Measurements from ENCODE around the gene IBA57. TPM values are rescaled to one million over a fixed set of nuclear protein-coding genes. Genes with fewer than 3 reads are reported as not detected.

Gene IBA57
- total RNA-seq, 2 experiments from 2014 or later, result 9.1 to 9.9 TPM

DNA sequence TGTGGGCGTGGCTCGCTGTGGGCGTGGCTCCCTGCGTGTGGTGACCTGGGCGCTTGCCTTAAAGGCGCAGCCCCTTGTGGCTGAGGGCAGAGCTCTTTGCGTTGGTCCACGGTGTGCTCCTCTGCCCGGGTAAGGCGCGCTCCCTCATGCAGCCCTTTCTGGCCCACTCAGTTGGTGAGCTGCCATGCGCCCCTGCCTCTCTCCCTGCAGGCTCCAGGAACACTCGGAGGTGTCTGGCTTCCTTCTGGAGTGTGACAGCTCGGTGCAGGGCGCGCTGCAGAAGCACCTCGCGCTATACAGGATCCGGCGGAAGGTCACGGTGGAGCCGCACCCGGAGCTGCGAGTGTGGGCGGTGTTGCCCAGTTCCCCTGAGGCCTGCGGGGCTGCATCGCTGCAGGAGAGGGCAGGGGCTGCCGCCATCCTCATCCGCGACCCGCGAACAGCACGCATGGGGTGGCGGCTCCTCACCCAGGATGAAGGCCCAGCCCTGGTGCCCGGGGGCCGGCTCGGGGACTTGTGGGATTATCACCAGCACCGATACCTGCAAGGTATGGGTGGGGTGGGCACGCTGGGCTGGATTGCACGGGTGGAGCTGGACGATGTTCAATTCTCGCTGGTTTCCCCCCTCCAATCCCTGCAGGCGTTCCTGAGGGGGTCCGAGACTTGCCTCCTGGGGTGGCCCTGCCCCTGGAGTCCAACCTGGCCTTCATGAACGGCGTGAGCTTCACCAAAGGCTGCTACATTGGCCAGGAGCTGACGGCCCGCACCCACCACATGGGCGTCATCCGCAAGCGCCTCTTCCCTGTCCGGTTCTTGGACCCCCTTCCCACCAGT lies 9.1 kb downstream of the IBA57 start:
- POLR2A ChIA-PET, result interaction anchor here (0.9 kb wide), 1 partner anchor 37 kb away, joined by 5 read pairs; no protein-coding TSS in a partner anchor
- no peaks in the 10 kb centered on the region for H4K20me1 ChIP-seq (ENCODE audit: insufficient read depth, low read length)
- TF ChIP-seq, protein P1, sequence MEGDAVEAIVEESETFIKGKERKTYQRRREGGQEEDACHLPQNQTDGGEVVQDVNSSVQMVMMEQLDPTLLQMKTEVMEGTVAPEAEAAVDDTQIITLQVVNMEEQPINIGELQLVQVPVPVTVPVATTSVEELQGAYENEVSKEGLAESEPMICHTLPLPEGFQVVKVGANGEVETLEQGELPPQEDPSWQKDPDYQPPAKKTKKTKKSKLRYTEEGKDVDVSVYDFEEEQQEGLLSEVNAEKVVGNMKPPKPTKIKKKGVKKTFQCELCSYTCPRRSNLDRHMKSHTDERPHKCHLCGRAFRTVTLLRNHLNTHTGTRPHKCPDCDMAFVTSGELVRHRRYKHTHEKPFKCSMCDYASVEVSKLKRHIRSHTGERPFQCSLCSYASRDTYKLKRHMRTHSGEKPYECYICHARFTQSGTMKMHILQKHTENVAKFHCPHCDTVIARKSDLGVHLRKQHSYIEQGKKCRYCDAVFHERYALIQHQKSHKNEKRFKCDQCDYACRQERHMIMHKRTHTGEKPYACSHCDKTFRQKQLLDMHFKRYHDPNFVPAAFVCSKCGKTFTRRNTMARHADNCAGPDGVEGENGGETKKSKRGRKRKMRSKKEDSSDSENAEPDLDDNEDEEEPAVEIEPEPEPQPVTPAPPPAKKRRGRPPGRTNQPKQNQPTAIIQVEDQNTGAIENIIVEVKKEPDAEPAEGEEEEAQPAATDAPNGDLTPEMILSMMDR (conservative IDR thresholded peaks at IDR 0.05; ENCODE audit: low read length), result no peak
- no peak for TF ChIP-seq EZH2phosphoT487 (IDR thresholded peaks at IDR 0.05; ENCODE audit: borderline replicate concordance, low read depth, low read length)
- DNase-seq (ENCODE audit: low spot score), result peak; percentile 50
- no TSS peak for BruUV-seq (replicated peaks)
- no peaks in the 10 kb centered on the region for H3K9me3 ChIP-seq (ENCODE audit: low read length)
- H3K9me2 ChIP-seq (ENCODE audit: insufficient read depth, low read length), result no peaks in the 10 kb centered on the region
- intact Hi-C loops (cut with micrococcal nuclease; ENCODE audit: unreplicated experiment), result no loop called here
- H3K4me1 ChIP-seq (ENCODE audit: insufficient read depth, low read length, poor library complexity, severe bottlenecking), result no peaks in the 10 kb centered on the region
- no peak overlapping the region for H3K27ac ChIP-seq (ENCODE audit: low read depth, low read length, poor library complexity, severe bottlenecking)
- H2AFZ ChIP-seq (ENCODE audit: low read length), result no peak overlapping the region
- H3K36me3 ChIP-seq (ENCODE audit: insufficient read depth, low read length), result peaks cover 9% of the 10 kb centered on the region; the same call in 1 of the 2 replicates
- CTCF ChIA-PET (ENCODE audit: unreplicated experiment), result no interaction called here
- no peak overlapping the region for H3K4me3 ChIP-seq (ENCODE audit: low read depth, low read length, poor library complexity, severe bottlenecking)
- H3K4me2 ChIP-seq (ENCODE audit: low read length), result no peak overlapping the region
- H3K79me2 ChIP-seq (ENCODE audit: insufficient read depth, low read depth, low read length), result no peaks in the 10 kb centered on the region

DNA sequence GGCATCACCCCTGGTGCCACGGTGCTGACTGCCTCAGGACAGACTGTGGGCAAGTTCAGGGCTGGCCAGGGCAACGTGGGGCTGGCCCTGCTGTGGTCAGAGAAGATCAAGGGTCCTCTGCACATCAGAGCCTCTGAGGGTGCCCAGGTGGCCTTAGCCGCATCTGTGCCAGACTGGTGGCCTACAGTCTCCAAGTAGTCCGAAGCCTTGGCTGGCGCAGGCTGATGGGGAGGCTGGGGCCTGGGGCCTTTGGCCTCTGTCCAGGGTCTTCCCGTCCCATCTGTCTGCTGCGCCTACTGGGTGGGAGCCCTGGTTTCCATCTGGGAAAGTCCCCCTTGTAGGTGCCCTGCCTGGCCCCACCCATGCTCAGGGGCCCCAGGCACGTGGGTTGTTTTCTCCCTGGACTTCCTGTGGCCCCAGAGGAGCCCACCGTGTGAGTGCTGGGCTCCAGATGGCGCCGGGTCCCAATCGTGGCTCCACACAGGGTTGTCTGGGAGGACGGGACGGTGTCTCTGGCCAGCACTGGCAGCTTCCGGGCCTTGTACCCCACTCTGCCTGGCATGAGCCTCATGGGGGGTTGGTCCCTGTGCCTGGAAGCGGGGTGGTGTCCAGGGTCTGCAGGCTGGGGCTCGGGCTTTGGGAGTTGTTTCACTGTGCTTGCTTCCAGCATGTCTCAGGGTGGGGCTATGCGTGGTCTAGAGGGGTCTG lies 9.9 kb downstream of the IBA57 start:
- H3K9me3 ChIP-seq (ENCODE audit: low read length), result no peaks in the 10 kb centered on the region
- no peaks in the 10 kb centered on the region for H3K4me1 ChIP-seq (ENCODE audit: insufficient read depth, low read length, poor library complexity, severe bottlenecking)
- no peak for DNase-seq (ENCODE audit: low spot score)
- H3K27ac ChIP-seq (ENCODE audit: low read depth, low read length, poor library complexity, severe bottlenecking), result no peak overlapping the region
- TF ChIP-seq EZH2phosphoT487 (IDR thresholded peaks at IDR 0.05; ENCODE audit: borderline replicate concordance, low read depth, low read length), result no peak
- TF ChIP-seq, protein P1 (conservative IDR thresholded peaks at IDR 0.05; ENCODE audit: low read length), result no peak
- no peak overlapping the region for H3K4me2 ChIP-seq (ENCODE audit: low read length)
- intact Hi-C loops (cut with micrococcal nuclease; ENCODE audit: unreplicated experiment), result no loop called here
- POLR2A ChIA-PET, result interaction anchor here (0.9 kb wide), 1 partner anchor 38 kb away, joined by 5 read pairs; no protein-coding TSS in a partner anchor
- BruUV-seq (replicated peaks), result no TSS peak
- no peak overlapping the region for H3K4me3 ChIP-seq (ENCODE audit: low read depth, low read length, poor library complexity, severe bottlenecking)
- H4K20me1 ChIP-seq (ENCODE audit: insufficient read depth, low read length), result no peaks in the 10 kb centered on the region
- CTCF ChIA-PET (ENCODE audit: unreplicated experiment), result no interaction called here
- no peaks in the 10 kb centered on the region for H3K79me2 ChIP-seq (ENCODE audit: insufficient read depth, low read depth, low read length)
- no peak overlapping the region for H2AFZ ChIP-seq (ENCODE audit: low read length)
- H3K36me3 ChIP-seq (ENCODE audit: insufficient read depth, low read length), result peaks cover 9% of the 10 kb centered on the region; the same call in 1 of the 2 replicates
- H3K9me2 ChIP-seq (ENCODE audit: insufficient read depth, low read length), result no peaks in the 10 kb centered on the region
